Uterus (tissue), 4 donors: ENCODE results near the gene IRF2BP2. TPM values are rescaled to one million over a fixed set of nuclear protein-coding genes. Genes with fewer than 3 reads are reported as not detected.

ENCODE experiments used
- DNase-seq, 2 donors: peaks; one replicate each; pipeline ENCODE4 v3.0.0-alpha.2; 2019 to 2020
- H3K27ac ChIP-seq, 2 donors: fragments of 200-600 bp; sonication (generic); 1 replicate in 1 of 2; 2 replicates in 1 of 2; pipeline ENCODE4 v1.5.1; 2016 to 2018
- H3K27me3 ChIP-seq, 2 donors: fragments of 200-600 bp; sonication (generic); one replicate each; pipeline ENCODE4 v1.5.1; 2018 to 2019; ENCODE audit warnings: control low read depth in 1 of 2
- H3K36me3 ChIP-seq, 2 donors: fragments of 200-600 bp; sonication (generic); one replicate each; pipeline ENCODE4 v1.5.1; 2019; ENCODE audit warnings: control low read depth in 1 of 2
- H3K4me1 ChIP-seq, 2 donors: fragments of 200-600 bp; sonication (generic); one replicate each; pipeline ENCODE4 v1.5.1; 2018 to 2019; ENCODE audit warnings: control low read depth in 1 of 2
- H3K4me3 ChIP-seq, 2 donors: fragments of 200-600 bp; sonication (generic); 1 replicate in 1 of 2; 2 replicates in 1 of 2; pipeline ENCODE4 v1.5.1; 2018 to 2019; ENCODE audit warnings: mild to moderate bottlenecking in 1 of 2
- H3K9me3 ChIP-seq, 2 donors: fragments of 200-600 bp; sonication (generic); one replicate each; pipeline ENCODE4 v1.5.1; 2019; ENCODE audit warnings: control low read depth in 1 of 2
- CTCF ChIP-seq, 4 experiments: fragments of 200-600 bp in 2 of 4; fragments of 450-650 bp in 2 of 4; sonication (generic) in 2 of 4; IDR thresholded peaks; one replicate each; pipeline ENCODE4 v1.5.1; 2016 to 2019; ENCODE audit warnings: antibody characterized with exemption in 4 of 4, mild to moderate bottlenecking in 2 of 4, moderate library complexity in 1 of 4
- POLR2A ChIP-seq, 2 donors: fragments of 450-650 bp; IDR thresholded peaks; one replicate each; pipeline ENCODE4 v1.6.1; 2016; ENCODE audit warnings: antibody characterized with exemption in 2 of 2, mild to moderate bottlenecking in 1 of 2, moderate library complexity in 1 of 2
- intact Hi-C: fragments of 100-400 bp; cut with DNase I; formaldehyde crosslinking; loops from one replicate; pipeline ENCODE4 v1.15.1; 2023; ENCODE audit warnings: low total_unique reads
- total RNA-seq, 4 donors: library from RNA; depleted of rRNA in 3 of 4; stranded (reverse); fragments of >200 nt in 3 of 4; gene quantifications; one replicate each; pipeline versions ENCODE4 v1.1.0 to v1.2.4, GENCODE V29; 2014 to 2023
- donor health status: DM: yes; HTN: yes; CAD: no.

Gene IRF2BP2
- total RNA-seq, 4 donors from 2014 or later = 56.8 to 182 (median 124) TPM

GRCh38 chr1:234634387-234634786 is 24.4 kb upstream of the IRF2BP2 start:
- TF ChIP-seq CTCF (IDR thresholded peaks at IDR 0.05) (no peak), POLR2A (IDR thresholded peaks at IDR 0.05) (no peak)
- Histone ChIP-seq H3K9me3 (no peaks in the 10 kb centered on the region), H3K4me1 (no peaks in the 10 kb centered on the region), H3K27me3 (no peaks in the 10 kb centered on the region), H3K4me3 (no peak overlapping the region), H3K36me3 (no peaks in the 10 kb centered on the region), H3K27ac (no peak overlapping the region)
- intact Hi-C loops = no loop called here
- no peak for DNase-seq

- H3K4me3 ChIP-seq = no peak overlapping the region
- intact Hi-C loops = no loop called here
- no peak for DNase-seq
- no peaks in the 10 kb centered on the region for H3K36me3 ChIP-seq
- H3K27ac ChIP-seq = no peak overlapping the region
- H3K4me1 ChIP-seq = no peaks in the 10 kb centered on the region
- H3K27me3 ChIP-seq = no peaks in the 10 kb centered on the region
- TF ChIP-seq CTCF (IDR thresholded peaks at IDR 0.05) = no peak
- no peak for TF ChIP-seq POLR2A (IDR thresholded peaks at IDR 0.05)
- H3K9me3 ChIP-seq = no peaks in the 10 kb centered on the region
Observed at GRCh38 chr1:234633246-234634003, 23.4 kb upstream of the IRF2BP2 start.

- Histone ChIP-seq H3K36me3 (no peaks in the 10 kb centered on the region), H3K9me3 (no peaks in the 10 kb centered on the region), H3K4me1 (no peaks in the 10 kb centered on the region), H3K27ac (no peak overlapping the region), H3K4me3 (no peak overlapping the region), H3K27me3 (no peaks in the 10 kb centered on the region)
- TF ChIP-seq CTCF (IDR thresholded peaks at IDR 0.05) = no peak
- no peak for TF ChIP-seq POLR2A (IDR thresholded peaks at IDR 0.05)
- intact Hi-C loops = no loop called here
- no peak for DNase-seq
Observed at GRCh38 chr1:234632225-234632624, 22.2 kb upstream of the IRF2BP2 start.

- H3K4me3 ChIP-seq = no peak overlapping the region
- no peaks in the 10 kb centered on the region for H3K27me3 ChIP-seq
- no peaks in the 10 kb centered on the region for H3K4me1 ChIP-seq
- no peak overlapping the region for H3K27ac ChIP-seq
- intact Hi-C loops = no loop called here
- H3K9me3 ChIP-seq = no peaks in the 10 kb centered on the region
- no peaks in the 10 kb centered on the region for H3K36me3 ChIP-seq
- TF ChIP-seq CTCF (IDR thresholded peaks at IDR 0.05) (no peak), POLR2A (IDR thresholded peaks at IDR 0.05) (no peak)
- no peak for DNase-seq
Observed at GRCh38 chr1:234631721-234632125, 21.7 kb upstream of the IRF2BP2 start.

- Histone ChIP-seq H3K27ac (no peak overlapping the region), H3K9me3 (no peaks in the 10 kb centered on the region), H3K4me1 (no peaks in the 10 kb centered on the region), H3K4me3 (no peak overlapping the region), H3K36me3 (no peaks in the 10 kb centered on the region), H3K27me3 (no peaks in the 10 kb centered on the region)
- no peak for DNase-seq
- intact Hi-C loops = no loop called here
- no peak for TF ChIP-seq POLR2A (IDR thresholded peaks at IDR 0.05)
- no peak for TF ChIP-seq CTCF (IDR thresholded peaks at IDR 0.05)
Observed at GRCh38 chr1:234629026-234629425, 19.0 kb upstream of the IRF2BP2 start.
